Pancreas (tissue), 10 donors: Measurements from ENCODE around the gene PARP1. TPM values are rescaled to one million over a fixed set of nuclear protein-coding genes. Genes with fewer than 3 reads are reported as not detected.

Source experiments
- ATAC-seq, 4 donors: fragments of 200-7000 bp; cut with Tn5 transposase; one replicate each; pipeline versions ENCODE4 v1.8.0 to v1.9.1; 2020; ENCODE audit warnings: mild to moderate bottlenecking in 4 of 4, moderate library complexity in 4 of 4
- DNase-seq, 6 donors: peaks; one replicate each; pipeline ENCODE4 v3.0.0-alpha.2; 2020
- FAIRE-seq: peaks from 2 replicates; lab custom pipeline; 2012; peaks lifted over from hg19 to GRCh38; lab: Jason Lieb, UNC
- H3K27ac ChIP-seq, 4 donors: fragments of 200-600 bp; sonication (generic); 1 replicate in 3 of 4; 2 replicates in 1 of 4; pipeline versions ENCODE4 v1.5.0 to v1.8.0; 2020
- H3K27me3 ChIP-seq, 4 donors: fragments of 200-600 bp; one replicate each; pipeline ENCODE4 v1.8.0; 2021
- H3K36me3 ChIP-seq, 3 donors: fragments of 200-600 bp; sonication (generic) in 1 of 3; one replicate each; pipeline versions ENCODE4 v1.5.0 to v1.8.0; 2020 to 2021
- H3K4me1 ChIP-seq, 3 donors: fragments of 200-600 bp; one replicate each; pipeline ENCODE4 v1.8.0; 2021
- H3K4me3 ChIP-seq, 4 donors: fragments of 200-600 bp; sonication (generic) in 2 of 4; one replicate each; pipeline versions ENCODE4 v1.5.0 to v1.8.0; 2020 to 2021
- H3K9me3 ChIP-seq, 4 donors: fragments of 200-600 bp; one replicate each; pipeline ENCODE4 v1.8.0; 2021
- WGBS, 2 donors: extraction: QIAGEN DNeasy Blood & Tissue Kit; methylation state at CpG; one replicate each; pipeline ENCODE4 v1.1.7; 2013; 5-methylcytosine and 5-hydroxymethylcytosine counted together
- intact Hi-C, 3 donors: fragments of 100-400 bp; cut with DNase I; formaldehyde crosslinking; loops; one replicate each; pipeline versions ENCODE4 v1.11.1 to v1.14.2; 2022
- polyA plus RNA-seq, 2 donors: library from polyadenylated mRNA; stranded (reverse); fragments of 200-250 nt; gene quantifications; one replicate each; pipeline ENCODE4 v1.2.3, GENCODE V29; 2013
- total RNA-seq, 6 donors: library from RNA; stranded (reverse); fragmentation: NEBNext Ultra II Directional in 4 of 6; extraction: Animal tissue kit (Norgen Biotek cat#: 25700) in 4 of 6; gene quantifications; one replicate each; pipeline versions ENCODE4 v1.2.1 to v1.2.4, GENCODE V29; 2021 to 2023
- TF ChIP-seq, protein P1 (sequence below), 4 donors: fragments of 200-600 bp; sonication (generic) in 3 of 4; IDR thresholded peaks; one replicate each; pipeline versions ENCODE4 v1.5.0 to v1.8.0; 2021; ENCODE audit warnings: antibody characterized with exemption in 4 of 4
- donor health status: healthy with polysubstance abuse.
- donor health status: DM: no; HTN: no; CAD: no; lungs with moderate emphysema.
- donor health status: DM: no; HTN: no; CAD: no.
- donor health status: control.
- donor health status: control.
- donor health status: Bipolar disorder and iron deficiency.
- donor health status: DM: yes; HTN: yes; CAD: no.
- donor health status: DM: no; HTN: no; CAD: no.
- donor health status: DM: no; HTN: no; CAD: no.
- donor health status: DM: yes; HTN: yes; CAD: no.

PARP1 gene
- total and polyA plus RNA-seq, 8 donors = 16.8 to 69.4 (median 49.6) TPM

DNA sequence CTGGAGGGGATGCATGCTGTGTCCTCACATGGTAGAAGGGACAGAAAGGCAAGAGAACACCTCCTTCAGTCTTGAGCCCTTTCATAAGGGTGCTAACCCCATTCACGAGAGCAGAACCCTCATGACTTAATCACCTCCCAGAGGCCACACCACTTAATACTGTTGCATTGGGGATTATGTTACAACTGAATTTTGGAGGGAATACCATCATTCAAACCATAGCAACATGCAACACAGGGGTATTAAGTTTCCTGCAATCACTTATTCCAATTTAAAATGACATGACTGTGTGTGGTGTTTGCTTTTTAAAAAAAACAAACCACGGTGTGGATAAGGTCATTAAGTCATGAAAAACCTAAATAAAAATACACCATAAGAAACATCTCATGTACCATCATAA lies 95.8 kb downstream of the PARP1 start:
- Histone ChIP-seq H3K4me1 (peaks cover 0 to 3% (median 0%) of the 10 kb centered on the region in 3 donors), H3K27me3 (no peaks in the 10 kb centered on the region), H3K9me3 (no peaks in the 10 kb centered on the region), H3K4me3 (no peak overlapping the region), H3K27ac (no peak overlapping the region), H3K36me3 (no peaks in the 10 kb centered on the region)
- DNase-seq (no peak), FAIRE-seq (no peak), ATAC-seq (no peak)
- WGBS, 2 donors = 84 to 85% methylated on average over 2 of the region's 2 CpGs
- TF ChIP-seq, protein P1, sequence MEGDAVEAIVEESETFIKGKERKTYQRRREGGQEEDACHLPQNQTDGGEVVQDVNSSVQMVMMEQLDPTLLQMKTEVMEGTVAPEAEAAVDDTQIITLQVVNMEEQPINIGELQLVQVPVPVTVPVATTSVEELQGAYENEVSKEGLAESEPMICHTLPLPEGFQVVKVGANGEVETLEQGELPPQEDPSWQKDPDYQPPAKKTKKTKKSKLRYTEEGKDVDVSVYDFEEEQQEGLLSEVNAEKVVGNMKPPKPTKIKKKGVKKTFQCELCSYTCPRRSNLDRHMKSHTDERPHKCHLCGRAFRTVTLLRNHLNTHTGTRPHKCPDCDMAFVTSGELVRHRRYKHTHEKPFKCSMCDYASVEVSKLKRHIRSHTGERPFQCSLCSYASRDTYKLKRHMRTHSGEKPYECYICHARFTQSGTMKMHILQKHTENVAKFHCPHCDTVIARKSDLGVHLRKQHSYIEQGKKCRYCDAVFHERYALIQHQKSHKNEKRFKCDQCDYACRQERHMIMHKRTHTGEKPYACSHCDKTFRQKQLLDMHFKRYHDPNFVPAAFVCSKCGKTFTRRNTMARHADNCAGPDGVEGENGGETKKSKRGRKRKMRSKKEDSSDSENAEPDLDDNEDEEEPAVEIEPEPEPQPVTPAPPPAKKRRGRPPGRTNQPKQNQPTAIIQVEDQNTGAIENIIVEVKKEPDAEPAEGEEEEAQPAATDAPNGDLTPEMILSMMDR (IDR thresholded peaks at IDR 0.05) = no peak
- intact Hi-C loops = no loop called here

DNA sequence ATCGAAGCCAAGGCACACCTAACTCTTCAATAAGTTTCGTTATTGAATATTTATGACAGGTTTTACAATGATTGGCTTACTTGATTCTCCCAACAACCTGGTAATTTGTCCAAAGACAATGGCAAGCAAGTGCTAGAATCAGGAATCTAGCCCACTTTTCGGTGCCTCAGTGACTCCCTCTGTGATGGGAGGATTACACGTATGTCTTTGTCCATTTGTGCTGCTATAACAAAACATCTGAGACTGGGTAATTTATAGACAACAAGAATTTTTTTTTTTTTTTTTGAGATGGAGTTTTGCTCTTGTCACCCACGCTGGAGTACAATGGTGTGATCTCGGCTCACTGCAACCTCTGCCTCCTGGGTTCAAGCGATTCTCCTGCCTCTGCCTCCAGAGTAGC lies 96.5 kb downstream of the PARP1 start:
- H3K4me1 ChIP-seq = peaks cover 0 to 3% (median 0%) of the 10 kb centered on the region in 3 donors
- DNase-seq (no peak), ATAC-seq (no peak), FAIRE-seq (no peak)
- H3K9me3 ChIP-seq = no peaks in the 10 kb centered on the region
- H3K4me3 ChIP-seq = no peak overlapping the region
- no peak overlapping the region for H3K27ac ChIP-seq
- TF ChIP-seq, protein P1 (IDR thresholded peaks at IDR 0.05) = no peak
- no peaks in the 10 kb centered on the region for H3K27me3 ChIP-seq
- 89 to 92% methylated on average over 7 of the region's 7 CpGs for WGBS, 2 donors
- intact Hi-C loops = no loop called here
- no peaks in the 10 kb centered on the region for H3K36me3 ChIP-seq

Other genes with a start within 250 kb of the PARP1 start
- 10 to 100 TPM; 16.3 to 24.4 (median 19.7) TPM for gene ACBD3, start 221.4 kb downstream of the PARP1 start, total RNA-seq
- 10 to 100 TPM in 1 of 2 donors, 1 to 10 TPM in 1; 5.9 to 12.8 TPM for gene ACBD3, start 221.4 kb downstream of the PARP1 start, polyA plus RNA-seq
- not detected for gene MIXL1, start 184.4 kb downstream of the PARP1 start, total RNA-seq
- gene MIXL1, start 184.4 kb downstream of the PARP1 start, polyA plus RNA-seq = not detected
- gene LIN9, start 98.9 kb downstream of the PARP1 start, total RNA-seq = 1 to 10 TPM in 4 of 6 donors, under 1 TPM in 2; 0.57 to 2.2 (median 1.2) TPM
- gene LIN9, start 98.9 kb downstream of the PARP1 start, polyA plus RNA-seq = 1 to 10 TPM in 1 of 2 donors, under 1 TPM in 1; 0.72 to 1.3 TPM
- gene STUM, start 140.7 kb upstream of the PARP1 start, total RNA-seq = 1 to 10 TPM in 2 of 6 donors, under 1 TPM in 4; 0.32 to 1.2 (median 0.49) TPM
- gene STUM, start 140.7 kb upstream of the PARP1 start, polyA plus RNA-seq = under 1 TPM; 0.54 to 0.68 TPM